Adrenal gland (tissue), 12 donors: ENCODE measurements around the gene GPRIN3. TPM values are rescaled to one million over a fixed set of nuclear protein-coding genes. Genes with fewer than 3 reads are reported as not detected.

Source experiments
- DNase-seq, 7 donors: peaks; one replicate each; pipeline ENCODE4 v3.0.0-alpha.2; 2019 to 2020
- H3K27ac ChIP-seq, 5 donors: fragments of 200-600 bp; sonication (generic) in 4 of 5; 1 replicate in 3 of 5; 2 replicates in 2 of 5; pipeline versions ENCODE4 v1.5.1 to v1.8.0; 2016 to 2020; ENCODE audit warnings: mild to moderate bottlenecking in 1 of 5
- H3K27me3 ChIP-seq: fragments of 200-600 bp; 2 replicates; pipeline ENCODE4 v1.8.0; 2021
- H3K36me3 ChIP-seq, 2 donors: fragments of 200-600 bp; replicated peaks in 1 of 2; 1 replicate in 1 of 2; 2 replicates in 1 of 2; pipeline versions ENCODE4 v1.5.1 to v1.8.0; 2018 to 2022
- H3K4me1 ChIP-seq, 2 donors: fragments of 200-600 bp; replicated peaks in 1 of 2; 1 replicate in 1 of 2; 2 replicates in 1 of 2; pipeline versions ENCODE4 v1.5.1 to v1.8.0; 2018 to 2021
- H3K4me3 ChIP-seq, 4 donors: fragments of 200-600 bp; sonication (generic) in 3 of 4; one replicate each; pipeline ENCODE4 v1.5.1; 2016 to 2018
- H3K9me3 ChIP-seq, 3 donors: fragments of 200-600 bp; sonication (generic) in 1 of 3; replicated peaks in 1 of 3; 1 replicate in 2 of 3; 2 replicates in 1 of 3; pipeline versions ENCODE4 v1.5.1 to v1.8.0; 2016 to 2021
- POLR2A ChIP-seq, 2 donors: fragments of 450-650 bp; IDR thresholded peaks; one replicate each; pipeline ENCODE4 v1.6.1; 2017; ENCODE audit warnings: antibody characterized with exemption in 2 of 2, mild to moderate bottlenecking in 2 of 2, moderate library complexity in 1 of 2
- WGBS, 4 donors: extraction: QIAGEN DNeasy Blood & Tissue Kit in 2 of 4; methylation state at CpG; one replicate each; pipeline versions ENCODE4 v1.1.5 to v1.1.7; 2013 to 2017; 5-methylcytosine and 5-hydroxymethylcytosine counted together
- intact Hi-C, 2 donors: fragments of 100-400 bp; cut with DNase I; formaldehyde crosslinking; loops; one replicate each; pipeline versions ENCODE4 v1.14.1 to v1.15.0; 2022 to 2023
- polyA plus RNA-seq, 3 donors: library from polyadenylated mRNA; stranded (reverse); fragments of 200-250 nt in 2 of 3; fragments of 350-450 nt in 1 of 3; fragmentation: Illumina TruSeq in 1 of 3; extraction: RNeasy Lipid Tissue Mini Kit (QIAGEN cat#74804) in 1 of 3; gene quantifications; one replicate each; pipeline ENCODE4 v1.2.3, GENCODE V29; 2013 to 2014
- total RNA-seq, 9 donors: library from RNA; depleted of rRNA in 4 of 9; stranded (reverse); fragments of >200 nt in 4 of 9; fragments of 120-200 nt in 1 of 9; fragmentation: NEBNext Ultra II Directional in 1 of 9; extraction: Animal tissue kit (Norgen Biotek cat#: 25700) in 1 of 9; gene quantifications; one replicate each; pipeline versions ENCODE4 v1.1.0 to v1.2.4, GENCODE V29; 2013 to 2023
- TF ChIP-seq, protein P1 (sequence below), 6 experiments: fragments of 450-650 bp in 4 of 6; fragments of 200-600 bp in 2 of 6; sonication (generic) in 1 of 6; IDR thresholded peaks; 1 replicate in 5 of 6; 2 replicates in 1 of 6; pipeline versions ENCODE4 v1.5.1 to v1.8.0; 2016 to 2021; ENCODE audit warnings: antibody characterized with exemption in 6 of 6, mild to moderate bottlenecking in 2 of 6, moderate library complexity in 1 of 6
- donor health status: healthy with polysubstance abuse.
- donor health status: Bipolar disorder and iron deficiency.
- donor health status: DM: yes; HTN: yes; CAD: no.
- donor health status: DM: no; HTN: no; CAD: no.
- donor health status: DM: no; HTN: no; CAD: no.
- donor health status: DM: yes; HTN: yes; CAD: no.

Gene GPRIN3
- total and polyA plus RNA-seq, 12 donors: 0.47 to 4.6 (median 2.2) TPM

GRCh38 chr4:89266128-89266527 lies 41.5 kb downstream of the GPRIN3 start:
- WGBS, 4 donors: 43 to 76% (median 52%) methylated on average over 1 of the region's 1 CpG
- Histone ChIP-seq H3K9me3 (no peaks in the 10 kb centered on the region), H3K4me3 (no peak overlapping the region), H3K4me1 (no peaks in the 10 kb centered on the region), H3K27ac (no peak overlapping the region), H3K36me3 (no peaks in the 10 kb centered on the region), H3K27me3 (no peaks in the 10 kb centered on the region)
- no peak for DNase-seq
- intact Hi-C loops: no loop called here
- no peak for TF ChIP-seq POLR2A (IDR thresholded peaks at IDR 0.05)
- TF ChIP-seq, protein P1, sequence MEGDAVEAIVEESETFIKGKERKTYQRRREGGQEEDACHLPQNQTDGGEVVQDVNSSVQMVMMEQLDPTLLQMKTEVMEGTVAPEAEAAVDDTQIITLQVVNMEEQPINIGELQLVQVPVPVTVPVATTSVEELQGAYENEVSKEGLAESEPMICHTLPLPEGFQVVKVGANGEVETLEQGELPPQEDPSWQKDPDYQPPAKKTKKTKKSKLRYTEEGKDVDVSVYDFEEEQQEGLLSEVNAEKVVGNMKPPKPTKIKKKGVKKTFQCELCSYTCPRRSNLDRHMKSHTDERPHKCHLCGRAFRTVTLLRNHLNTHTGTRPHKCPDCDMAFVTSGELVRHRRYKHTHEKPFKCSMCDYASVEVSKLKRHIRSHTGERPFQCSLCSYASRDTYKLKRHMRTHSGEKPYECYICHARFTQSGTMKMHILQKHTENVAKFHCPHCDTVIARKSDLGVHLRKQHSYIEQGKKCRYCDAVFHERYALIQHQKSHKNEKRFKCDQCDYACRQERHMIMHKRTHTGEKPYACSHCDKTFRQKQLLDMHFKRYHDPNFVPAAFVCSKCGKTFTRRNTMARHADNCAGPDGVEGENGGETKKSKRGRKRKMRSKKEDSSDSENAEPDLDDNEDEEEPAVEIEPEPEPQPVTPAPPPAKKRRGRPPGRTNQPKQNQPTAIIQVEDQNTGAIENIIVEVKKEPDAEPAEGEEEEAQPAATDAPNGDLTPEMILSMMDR (IDR thresholded peaks at IDR 0.05): no peak

- no peak overlapping the region for H3K4me3 ChIP-seq
- H3K4me1 ChIP-seq: no peaks in the 10 kb centered on the region
- TF ChIP-seq, protein P1 (IDR thresholded peaks at IDR 0.05): no peak
- no peak for TF ChIP-seq POLR2A (IDR thresholded peaks at IDR 0.05)
- no peak for DNase-seq
- H3K9me3 ChIP-seq: no peaks in the 10 kb centered on the region
- no peaks in the 10 kb centered on the region for H3K36me3 ChIP-seq
- WGBS, 4 donors: 76 to 82% (median 79%) methylated on average over 3 of the region's 3 CpGs
- H3K27ac ChIP-seq: no peak overlapping the region
- H3K27me3 ChIP-seq: no peaks in the 10 kb centered on the region
- intact Hi-C loops: no loop called here
These were observed 44.3 kb downstream of the GPRIN3 start for GRCh38 chr4:89263265-89263664.

DNA sequence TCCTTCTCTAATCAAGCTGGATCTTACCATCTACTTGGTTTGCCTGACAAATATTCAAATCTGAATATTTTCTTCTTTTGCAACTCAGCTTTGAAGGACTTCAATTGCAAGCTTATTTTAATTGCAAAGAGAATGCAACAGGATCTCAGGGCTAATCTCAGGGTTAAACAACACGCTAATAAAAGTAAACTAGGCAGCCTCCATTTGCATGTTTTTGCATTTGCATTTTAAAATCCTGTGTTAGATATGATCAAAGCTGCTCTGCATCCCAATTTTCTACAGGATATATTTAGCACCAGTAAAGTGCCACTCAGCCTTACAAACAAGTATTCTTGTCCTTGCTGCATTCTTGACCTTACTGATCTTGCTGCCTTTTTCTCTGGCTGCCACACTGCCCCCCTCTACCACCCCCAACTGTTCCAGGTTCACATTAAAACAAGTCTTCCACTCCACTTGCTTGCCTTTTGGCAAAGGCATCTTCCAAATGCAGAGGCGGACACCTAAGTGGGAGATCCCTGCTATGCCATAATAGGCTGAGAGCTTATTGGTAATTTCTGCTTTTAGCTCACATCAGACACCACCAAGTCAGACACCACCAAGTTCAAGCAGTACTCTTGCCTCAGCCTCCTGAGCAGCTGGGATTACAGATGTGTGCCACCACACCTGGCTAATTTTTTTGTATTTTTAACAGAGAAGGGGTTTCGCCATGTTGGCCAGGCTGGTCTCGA lies 48.1 kb downstream of the GPRIN3 start:
- Histone ChIP-seq H3K4me1 (no peaks in the 10 kb centered on the region), H3K27ac (no peak overlapping the region), H3K4me3 (no peak overlapping the region), H3K27me3 (no peaks in the 10 kb centered on the region), H3K36me3 (no peaks in the 10 kb centered on the region), H3K9me3 (no peaks in the 10 kb centered on the region)
- DNase-seq: no peak
- TF ChIP-seq, protein P1 (IDR thresholded peaks at IDR 0.05): no peak
- TF ChIP-seq POLR2A (IDR thresholded peaks at IDR 0.05): no peak
- 76 to 88% (median 86%) methylated on average over 4 of the region's 4 CpGs for WGBS, 4 donors
- intact Hi-C loops: no loop called here

- no peaks in the 10 kb centered on the region for H3K27me3 ChIP-seq
- H3K4me1 ChIP-seq: no peaks in the 10 kb centered on the region
- TF ChIP-seq, protein P1 (IDR thresholded peaks at IDR 0.05): no peak
- no peak for TF ChIP-seq POLR2A (IDR thresholded peaks at IDR 0.05)
- WGBS, 4 donors: 75 to 87% (median 82%) methylated on average over 6 of the region's 6 CpGs
- no peak overlapping the region for H3K27ac ChIP-seq
- no peak overlapping the region for H3K4me3 ChIP-seq
- no peaks in the 10 kb centered on the region for H3K36me3 ChIP-seq
- intact Hi-C loops: no loop called here
- no peaks in the 10 kb centered on the region for H3K9me3 ChIP-seq
- no peak for DNase-seq
These were observed 49.1 kb downstream of the GPRIN3 start for GRCh38 chr4:89258506-89258905.
